Testis (tissue), 2 donors: ENCODE results near the gene MYBPC1.

Experiments
- CTCF ChIP-seq, 3 experiments: fragments of 450-650 bp in 2 of 3; fragments of 200-600 bp in 1 of 3; sonication (generic) in 1 of 3; IDR thresholded peaks; one replicate each; pipeline ENCODE4 v1.5.1; 2016 to 2019; ENCODE audit warnings: antibody characterized with exemption in 3 of 3, mild to moderate bottlenecking in 2 of 3, moderate library complexity in 1 of 3
- POLR2A ChIP-seq: fragments of 450-650 bp; IDR thresholded peaks from one replicate; pipeline ENCODE4 v1.6.1; 2017; ENCODE audit warnings: antibody characterized with exemption, mild to moderate bottlenecking, moderate library complexity

- TF ChIP-seq CTCF (IDR thresholded peaks at IDR 0.05): no peak
- TF ChIP-seq POLR2A: no peak
These were observed 77.1 kb downstream of the MYBPC1 start for GRCh38 chr12:101671833-101672232.
